T follicular helper cell (primary cell): ENCODE results near the gene LIMK2.
"Not testable (repeated sequence)": the region's sequence is repeated elsewhere in the genome, so short reads cannot be mapped to it uniquely, and the experiment has no call there.

Source experiments
- DNase-seq: peaks from one replicate; pipeline ENCODE4 v3.0.0-alpha.2; 2020; ENCODE audit warnings: low read depth

LIMK2 gene

DNA sequence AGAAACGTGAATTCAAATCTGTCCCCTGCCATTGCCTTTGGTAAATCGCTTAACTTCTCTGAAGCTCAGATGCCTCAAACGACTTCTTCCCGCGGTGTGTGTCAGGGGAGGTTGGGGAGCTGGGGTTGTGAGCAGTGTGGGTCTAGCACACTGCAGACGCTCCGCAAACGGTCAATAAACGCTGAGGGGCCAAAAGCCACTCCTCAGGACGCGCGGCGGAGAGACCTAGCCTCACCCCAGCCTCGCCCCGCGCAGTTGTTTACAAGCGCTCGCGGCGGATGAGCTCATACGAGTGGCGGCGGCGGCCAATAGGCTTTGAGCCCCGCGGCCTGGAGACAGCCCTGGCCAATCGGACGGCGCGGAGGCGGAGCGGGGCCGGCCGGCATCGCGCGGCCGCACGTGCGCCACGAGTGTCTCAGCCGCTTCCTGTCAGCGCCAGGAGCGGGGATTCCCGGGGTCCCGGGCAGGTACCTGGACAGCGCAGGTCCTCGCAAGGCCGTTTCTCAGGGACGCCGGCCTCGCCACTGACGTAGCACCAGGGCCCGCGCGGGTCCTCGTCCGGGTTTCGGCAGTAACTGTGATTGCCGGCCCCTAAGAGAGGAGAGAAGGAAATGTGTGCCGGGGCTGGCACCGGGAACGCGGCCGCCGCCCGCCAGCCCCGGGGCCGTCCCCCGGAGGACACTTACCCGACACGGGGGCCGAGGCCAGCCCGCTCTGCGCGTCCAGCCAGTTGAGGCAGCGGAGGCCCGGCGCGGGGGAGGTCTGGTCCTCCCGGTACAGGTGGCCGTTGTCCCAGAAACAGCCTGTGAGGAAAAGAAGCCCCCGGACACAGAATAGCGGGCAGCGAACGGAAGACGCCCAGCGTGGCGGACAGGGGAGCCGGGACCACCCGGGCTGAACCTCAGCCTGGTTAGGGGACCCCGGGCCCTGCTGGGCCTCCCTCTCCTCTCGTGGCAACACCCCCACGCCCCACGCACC lies 78.7 kb downstream of the LIMK2 start:
- peak; percentile 95 for DNase-seq

- no peak for DNase-seq
Measured at GRCh38 chr22:31291481-31292235, 79.6 kb downstream of the LIMK2 start.

DNA sequence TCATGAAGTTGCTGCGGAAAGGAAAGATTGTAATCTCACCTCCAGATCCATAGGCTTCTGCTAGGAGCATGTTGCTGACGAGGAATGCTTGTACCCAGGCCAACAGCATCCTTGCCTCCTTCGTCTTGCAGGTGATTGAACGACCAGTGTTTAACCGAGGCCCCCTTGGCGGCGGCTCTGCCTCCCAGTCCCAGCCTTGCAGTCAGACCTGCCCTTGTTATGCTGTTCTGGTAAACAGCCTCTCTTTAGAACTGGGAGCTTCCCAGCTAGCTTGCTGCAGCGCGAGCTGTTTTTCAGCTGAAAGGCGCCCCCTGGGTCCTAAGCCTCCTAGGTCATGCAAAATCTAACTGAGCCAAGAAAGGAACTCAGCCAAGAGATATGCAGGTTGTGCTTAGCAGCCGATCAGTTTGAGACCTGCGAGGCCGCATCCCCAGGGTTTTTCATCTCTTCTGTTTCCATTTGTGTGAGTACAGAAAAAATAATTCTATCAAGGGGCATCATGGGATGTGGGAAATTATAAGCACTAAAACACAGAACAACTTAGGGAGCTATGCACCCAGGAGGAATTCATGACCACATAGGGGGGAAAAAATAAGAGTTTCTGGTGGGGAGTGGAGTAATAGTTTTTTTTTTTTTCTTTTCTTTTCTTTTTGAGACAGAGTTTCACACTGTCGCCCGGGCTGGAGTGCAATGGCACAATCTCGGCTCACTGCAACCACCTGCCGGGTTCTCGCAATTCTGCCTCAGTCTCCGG lies 80.3 kb downstream of the LIMK2 start, which contains the start of gene PIK3IP1:
Gene PIK3IP1, minus strand, starts transcription at position 253 of the 754 bp plus-strand sequence. Its CDS starts 144 bp downstream, at position 109.
- peak; percentile 82 for DNase-seq

DNA sequence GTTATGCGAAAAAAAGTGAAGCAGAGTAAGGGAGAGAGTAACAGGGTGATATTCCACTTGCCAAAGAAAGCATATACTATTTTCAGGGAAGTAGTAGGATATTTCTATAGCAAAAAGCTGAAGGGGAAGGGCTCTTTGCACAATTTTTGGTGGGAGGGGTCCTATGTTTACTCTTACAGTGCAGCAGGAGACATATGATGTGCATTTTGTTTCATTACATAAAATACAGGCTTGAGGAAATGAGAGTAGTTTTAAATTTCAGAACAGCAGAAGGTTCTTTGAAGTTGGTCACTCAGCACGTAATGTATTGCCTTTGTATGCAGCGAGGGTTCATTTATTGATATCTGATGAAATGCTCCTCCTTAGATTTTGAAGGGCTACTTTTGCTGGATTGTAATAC lies 83.3 kb downstream of the LIMK2 start:
- DNase-seq = no peak

DNA sequence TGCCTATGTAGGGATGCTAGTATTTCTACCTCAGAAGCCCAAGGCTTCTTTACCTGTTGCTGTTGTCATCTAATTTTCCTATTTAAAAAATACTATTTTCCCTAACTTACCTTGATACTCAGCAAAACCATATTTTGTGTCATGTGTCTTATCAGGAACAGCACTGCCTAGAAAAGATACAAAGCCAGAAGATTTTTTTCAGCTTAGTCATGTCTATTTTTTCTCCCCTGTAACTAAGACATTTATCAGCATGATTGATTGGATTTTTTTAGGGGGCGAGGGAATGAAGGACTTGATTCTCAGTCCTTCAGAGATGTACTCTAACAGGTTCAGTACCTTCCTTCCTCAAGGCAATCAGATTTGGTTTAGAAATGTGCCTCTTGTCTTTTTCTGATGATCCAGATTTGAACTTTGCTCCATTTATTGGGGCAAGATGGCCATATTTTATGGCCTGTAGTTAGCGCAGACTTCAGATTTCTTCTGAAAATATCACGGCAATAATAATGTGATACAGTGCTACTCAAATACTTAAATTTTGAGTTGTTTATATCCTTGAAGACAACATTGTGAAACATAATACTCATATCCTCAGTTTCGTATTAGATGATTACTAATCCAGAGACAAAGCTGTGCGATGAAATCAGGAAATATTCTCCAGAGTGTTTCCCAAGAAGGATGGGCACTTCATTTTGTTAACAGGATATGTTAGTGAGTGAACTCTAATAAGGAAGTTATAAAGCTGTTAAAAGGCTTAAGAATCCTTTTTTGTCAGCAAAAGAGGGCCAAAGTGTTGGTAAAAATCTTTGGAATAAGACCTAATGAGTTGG lies 83.9 kb downstream of the LIMK2 start:
- DNase-seq = no peak

GRCh38 chr22:31300896-31301295 lies 88.8 kb downstream of the LIMK2 start:
- DNase-seq = no peak

DNA sequence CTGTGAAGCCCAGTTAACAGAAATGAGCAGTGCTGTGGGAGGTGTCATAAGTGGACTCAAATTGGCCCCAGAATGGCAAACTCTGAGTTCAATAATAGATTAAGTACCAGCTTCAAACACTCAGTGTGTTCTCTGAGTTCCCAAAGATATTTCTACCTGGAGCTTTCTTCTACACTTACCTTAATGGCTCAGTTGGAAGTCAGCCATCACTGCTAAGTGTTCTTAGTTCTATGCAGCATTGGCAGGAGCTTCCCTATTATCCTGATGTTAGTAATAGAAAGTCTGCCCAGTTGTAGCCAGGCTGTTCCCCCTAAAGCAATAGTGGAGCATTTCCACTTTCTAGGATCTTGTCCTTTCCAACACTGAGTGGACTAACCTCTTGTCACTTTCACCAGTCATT lies 89.9 kb downstream of the LIMK2 start:
- DNase-seq = no peak

- no peak for DNase-seq
Measured at GRCh38 chr22:31302537-31302936, 90.4 kb downstream of the LIMK2 start.

- no peak for DNase-seq
Measured at GRCh38 chr22:31305194-31305593, 93.1 kb downstream of the LIMK2 start.

DNA sequence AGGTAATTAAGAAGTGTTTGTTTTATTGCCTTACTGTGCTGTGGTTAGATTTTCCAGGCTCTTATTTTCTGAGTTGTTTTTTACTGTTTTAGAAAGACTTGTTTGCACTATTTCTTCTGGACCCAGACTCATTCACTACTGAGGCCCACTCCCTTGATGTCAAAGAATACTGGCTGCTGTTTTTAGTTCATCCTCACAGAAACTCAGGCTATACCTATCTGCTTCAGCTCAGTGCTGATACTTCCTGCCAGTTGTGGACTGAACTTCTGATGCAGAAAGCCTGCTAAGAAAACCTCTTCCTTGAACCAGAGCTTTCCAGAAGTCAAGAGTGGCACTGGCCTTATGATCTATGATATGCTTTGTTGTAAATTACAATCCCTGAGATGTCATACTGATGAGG lies 96.1 kb downstream of the LIMK2 start:
- DNase-seq = no peak

GRCh38 chr22:31313366-31314147 lies 101.5 kb downstream of the LIMK2 start:
- DNase-seq = peak; percentile 50

GRCh38 chr22:31314220-31314619 lies 102.1 kb downstream of the LIMK2 start:
- DNase-seq = not testable (repeated sequence)

GRCh38 chr22:31321421-31321820 lies 109.3 kb downstream of the LIMK2 start:
- no peak for DNase-seq

GRCh38 chr22:31323578-31324550 lies 111.8 kb downstream of the LIMK2 start:
- DNase-seq = no peak

DNA sequence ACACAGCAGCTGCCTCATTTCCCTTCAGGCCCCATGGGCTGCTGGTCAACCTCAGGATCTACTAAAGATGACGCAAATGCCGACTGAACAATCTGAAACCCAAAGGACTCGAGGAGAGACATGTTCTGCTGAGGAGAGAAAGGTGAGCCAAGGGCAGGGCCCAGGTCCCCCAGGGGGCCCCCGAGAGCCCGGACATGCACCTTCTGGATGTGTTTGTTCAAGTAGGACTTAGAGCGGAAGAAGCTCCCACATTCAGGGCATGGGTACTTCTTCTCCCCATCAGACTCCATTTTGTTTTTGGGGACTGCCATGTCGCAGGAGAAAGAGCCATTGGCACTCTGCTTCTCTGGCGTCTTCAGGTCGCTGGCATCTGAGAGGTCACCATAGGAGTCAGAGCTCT lies 114.8 kb downstream of the LIMK2 start:
- no peak for DNase-seq

DNA sequence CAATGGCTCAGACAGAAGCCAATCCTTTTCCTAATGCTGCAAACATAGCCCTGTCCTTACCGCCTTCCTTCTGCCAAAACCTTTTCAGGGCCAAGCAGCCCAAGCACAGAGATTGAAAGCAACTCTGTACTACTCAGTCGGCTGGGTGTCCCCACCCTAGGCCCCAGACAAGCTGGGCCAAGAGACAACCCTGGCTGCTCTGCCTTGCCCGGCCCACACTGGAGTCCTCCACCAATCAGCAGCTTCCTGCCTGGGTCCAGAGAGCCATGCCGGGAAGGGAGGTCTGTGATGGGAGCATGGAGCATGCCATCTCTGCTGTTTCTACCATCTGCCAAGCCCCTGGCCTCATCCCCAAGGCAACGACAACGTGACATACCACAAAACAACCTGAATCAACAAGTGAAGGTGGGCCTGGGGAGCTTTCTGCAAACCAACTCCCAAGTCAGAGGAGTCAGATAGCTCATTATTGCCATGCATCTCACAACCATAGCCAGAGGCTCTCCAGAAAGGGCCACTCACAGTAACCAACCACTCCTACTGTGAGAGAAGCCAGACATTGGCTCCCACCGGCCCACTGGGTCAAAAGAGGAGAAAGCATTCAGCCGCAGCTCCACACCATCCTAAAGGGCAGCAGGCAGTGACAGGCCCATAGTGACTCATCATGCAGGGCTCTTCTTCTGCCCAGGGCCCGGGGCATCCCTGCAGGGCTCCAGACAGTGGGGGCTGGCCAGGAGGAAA lies 115.9 kb downstream of the LIMK2 start:
- no peak for DNase-seq

GRCh38 chr22:31328544-31328960 lies 116.5 kb downstream of the LIMK2 start:
- no peak for DNase-seq

- DNase-seq = no peak
Measured at GRCh38 chr22:31329029-31329428, 116.9 kb downstream of the LIMK2 start.
